ENCODE data around the gene P2RX7. TPM values are rescaled to one million over a fixed set of nuclear protein-coding genes. Genes with fewer than 3 reads are reported as not detected.

P2RX7 gene
- total RNA-seq, 4 donors from 2014 or later, result 1.6 to 2.7 (median 2.2) TPM

DNA sequence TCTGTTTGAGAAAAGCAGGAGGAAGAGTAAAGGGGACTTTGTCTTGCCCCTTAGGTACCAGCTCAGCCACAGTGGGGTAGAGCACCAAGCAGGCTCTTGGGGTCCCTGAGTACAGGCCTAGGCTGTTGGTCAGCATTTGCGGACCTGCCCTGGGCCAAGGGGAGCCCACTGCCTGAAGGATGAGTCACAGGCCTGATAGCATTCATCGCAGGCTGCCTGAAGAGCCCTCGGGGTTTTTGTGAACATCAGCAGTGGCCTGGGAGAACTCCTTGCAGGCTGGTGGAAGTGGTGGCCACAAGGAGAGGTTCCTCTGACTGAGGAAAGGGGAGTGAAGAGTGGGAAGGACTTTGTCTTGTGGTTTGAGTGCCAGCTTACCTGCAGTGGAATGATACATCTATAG is 25.0 kb upstream of the P2RX7 start:
- Histone ChIP-seq H3K9me3 (no peaks in the 10 kb centered on the region), H3K36me3 (no peaks in the 10 kb centered on the region), H3K27ac (no peak overlapping the region), H3K4me3 (no peak overlapping the region), H3K4me1 (no peaks in the 10 kb centered on the region), H3K27me3 (no peaks in the 10 kb centered on the region)
- 53 to 65% methylated on average over 3 of the region's 3 CpGs for WGBS, 2 donors
- intact Hi-C loops (cut with DNase I), result no loop called here
- no peak for DNase-seq
- TF ChIP-seq CTCF (IDR thresholded peaks at IDR 0.05) (no peak), POLR2A (IDR thresholded peaks at IDR 0.05) (no peak)

GRCh38 chr12:121108492-121108891 is 24.2 kb upstream of the P2RX7 start:
- WGBS, 2 donors, result 64 to 70% methylated on average over 5 of the region's 5 CpGs
- intact Hi-C loops (cut with DNase I), result no loop called here

GRCh38 chr12:121110211-121110940 is 22.3 kb upstream of the P2RX7 start:
- TF ChIP-seq POLR2A (IDR thresholded peaks at IDR 0.05) (no peak), CTCF (IDR thresholded peaks at IDR 0.05) (peak; percentile 86 to 94 (median 90))
- H3K27me3 ChIP-seq, result no peaks in the 10 kb centered on the region
- WGBS, 2 donors, result 51 to 55% methylated on average over 8 of the region's 8 CpGs
- intact Hi-C loops (cut with DNase I), result no loop called here
- H3K4me3 ChIP-seq, result no peak overlapping the region
- H3K9me3 ChIP-seq, result no peaks in the 10 kb centered on the region
- H3K27ac ChIP-seq, result peak overlapping the region in 1 of 4 donors; percentile 0
- no peaks in the 10 kb centered on the region for H3K4me1 ChIP-seq
- no peaks in the 10 kb centered on the region for H3K36me3 ChIP-seq
- DNase-seq, result no peak

More at GRCh38 chr12:121108492-121108891, 24.2 kb upstream of the P2RX7 start:
- no peaks in the 10 kb centered on the region for H3K4me1 ChIP-seq
- no peaks in the 10 kb centered on the region for H3K36me3 ChIP-seq
- TF ChIP-seq POLR2A (IDR thresholded peaks at IDR 0.05), result no peak
- no peak for TF ChIP-seq CTCF (IDR thresholded peaks at IDR 0.05)
- H3K9me3 ChIP-seq, result no peaks in the 10 kb centered on the region
- H3K27me3 ChIP-seq, result no peaks in the 10 kb centered on the region
- H3K4me3 ChIP-seq, result no peak overlapping the region
- DNase-seq, result no peak
- H3K27ac ChIP-seq, result no peak overlapping the region

- WGBS, 2 donors, result 64 to 80% methylated on average over 9 of the region's 9 CpGs
- H3K9me3 ChIP-seq, result no peaks in the 10 kb centered on the region
- no peak overlapping the region for H3K4me3 ChIP-seq
- no peak overlapping the region for H3K27ac ChIP-seq
- TF ChIP-seq POLR2A (IDR thresholded peaks at IDR 0.05) (no peak), CTCF (IDR thresholded peaks at IDR 0.05) (no peak)
- no peaks in the 10 kb centered on the region for H3K27me3 ChIP-seq
- no peak for DNase-seq
- intact Hi-C loops (cut with DNase I), result no loop called here
- no peaks in the 10 kb centered on the region for H3K4me1 ChIP-seq
- no peaks in the 10 kb centered on the region for H3K36me3 ChIP-seq
These were observed 21.0 kb upstream of the P2RX7 start for GRCh38 chr12:121111684-121112083.

DNA sequence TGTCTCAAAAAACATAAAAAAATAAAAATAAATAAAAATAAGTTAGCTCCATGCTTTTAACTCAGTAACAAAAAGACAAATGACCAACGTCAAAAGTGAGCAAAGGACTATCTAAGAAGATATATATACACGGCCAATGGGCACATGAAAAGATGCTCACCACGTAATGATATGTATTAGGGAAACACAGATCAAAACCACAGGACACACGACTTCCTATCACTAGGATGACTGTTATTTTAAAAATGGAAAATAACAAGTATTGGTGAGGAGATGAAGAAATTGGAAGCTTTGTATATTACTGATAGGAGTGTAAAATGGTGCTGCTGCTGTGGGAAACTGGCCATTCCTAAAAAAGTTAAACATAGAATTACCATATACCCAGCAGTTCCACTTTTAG is 20.2 kb upstream of the P2RX7 start:
- H3K9me3 ChIP-seq, result no peaks in the 10 kb centered on the region
- H3K27ac ChIP-seq, result no peak overlapping the region
- intact Hi-C loops (cut with DNase I), result no loop called here
- no peaks in the 10 kb centered on the region for H3K36me3 ChIP-seq
- DNase-seq, result no peak
- H3K27me3 ChIP-seq, result no peaks in the 10 kb centered on the region
- 61 to 65% methylated on average over 4 of the region's 4 CpGs for WGBS, 2 donors
- no peaks in the 10 kb centered on the region for H3K4me1 ChIP-seq
- TF ChIP-seq POLR2A (IDR thresholded peaks at IDR 0.05) (no peak), CTCF (IDR thresholded peaks at IDR 0.05) (no peak)
- H3K4me3 ChIP-seq, result no peak overlapping the region
